HG03571 (cell line): ENCODE measurements around the gene RND1.
"Not testable (repeated sequence)": the region's sequence is repeated elsewhere in the genome, so short reads cannot be mapped to it uniquely, and the experiment has no call there.

Experiments
- ATAC-seq: cut with Tn5 transposase; IDR thresholded peaks from one replicate; pipeline ENCODE4 v1.9.1; 2021; ENCODE audit not compliant: unreplicated experiment

Gene RND1

GRCh38 chr12:48869191-48869590 lies 3.5 kb upstream of the RND1 start:
- ATAC-seq = no peak

- no peak for ATAC-seq
Observed at GRCh38 chr12:48868451-48868850, 2.8 kb upstream of the RND1 start.

GRCh38 chr12:48866052-48866711 lies 512 bp upstream of the RND1 start:
- ATAC-seq = no peak

GRCh38 chr12:48863291-48863690 lies 2.4 kb downstream of the RND1 start:
- ATAC-seq = no peak

- no peak for ATAC-seq
Observed at GRCh38 chr12:48862760-48863159, 2.9 kb downstream of the RND1 start.

GRCh38 chr12:48861111-48861510 lies 4.6 kb downstream of the RND1 start:
- ATAC-seq = no peak

GRCh38 chr12:48860236-48860635 lies 5.4 kb downstream of the RND1 start:
- not testable (repeated sequence) for ATAC-seq

GRCh38 chr12:48859607-48860006 lies 6.1 kb downstream of the RND1 start:
- ATAC-seq = no peak

- no peak for ATAC-seq
Observed at GRCh38 chr12:48858043-48858442, 7.6 kb downstream of the RND1 start.

GRCh38 chr12:48857278-48857994 lies 8.2 kb downstream of the RND1 start:
- ATAC-seq = no peak

GRCh38 chr12:48856379-48856778 lies 9.3 kb downstream of the RND1 start:
- no peak for ATAC-seq

- ATAC-seq = not testable (repeated sequence)
Observed at GRCh38 chr12:48854932-48855331, 10.7 kb downstream of the RND1 start.

- ATAC-seq = no peak
Observed at GRCh38 chr12:48854488-48854887, 11.2 kb downstream of the RND1 start.

- ATAC-seq = peak; percentile 38
Observed at GRCh38 chr12:48852734-48853688, 12.7 kb downstream of the RND1 start.

GRCh38 chr12:48851883-48852733 lies 13.6 kb downstream of the RND1 start, which contains the start of gene DDX23:
Gene DDX23, minus strand, starts transcription at chr12:48852163. Its CDS starts 6,381 bp downstream, at chr12:48845782.
- ATAC-seq = peak; percentile 88

- ATAC-seq = not testable (repeated sequence)
Observed at GRCh38 chr12:48842021-48842420, 23.6 kb downstream of the RND1 start.

GRCh38 chr12:48838048-48838447 lies 27.6 kb downstream of the RND1 start:
- ATAC-seq = no peak

- ATAC-seq = no peak
Observed at GRCh38 chr12:48832321-48833060, 33.2 kb downstream of the RND1 start.

GRCh38 chr12:48831257-48831656 lies 34.4 kb downstream of the RND1 start:
- ATAC-seq = no peak
